ENCODE measurements around the gene PCBD1.
"Not testable (repeated sequence)": the region's sequence is repeated elsewhere in the genome, so short reads cannot be mapped to it uniquely, and the experiment has no call there.

DNA sequence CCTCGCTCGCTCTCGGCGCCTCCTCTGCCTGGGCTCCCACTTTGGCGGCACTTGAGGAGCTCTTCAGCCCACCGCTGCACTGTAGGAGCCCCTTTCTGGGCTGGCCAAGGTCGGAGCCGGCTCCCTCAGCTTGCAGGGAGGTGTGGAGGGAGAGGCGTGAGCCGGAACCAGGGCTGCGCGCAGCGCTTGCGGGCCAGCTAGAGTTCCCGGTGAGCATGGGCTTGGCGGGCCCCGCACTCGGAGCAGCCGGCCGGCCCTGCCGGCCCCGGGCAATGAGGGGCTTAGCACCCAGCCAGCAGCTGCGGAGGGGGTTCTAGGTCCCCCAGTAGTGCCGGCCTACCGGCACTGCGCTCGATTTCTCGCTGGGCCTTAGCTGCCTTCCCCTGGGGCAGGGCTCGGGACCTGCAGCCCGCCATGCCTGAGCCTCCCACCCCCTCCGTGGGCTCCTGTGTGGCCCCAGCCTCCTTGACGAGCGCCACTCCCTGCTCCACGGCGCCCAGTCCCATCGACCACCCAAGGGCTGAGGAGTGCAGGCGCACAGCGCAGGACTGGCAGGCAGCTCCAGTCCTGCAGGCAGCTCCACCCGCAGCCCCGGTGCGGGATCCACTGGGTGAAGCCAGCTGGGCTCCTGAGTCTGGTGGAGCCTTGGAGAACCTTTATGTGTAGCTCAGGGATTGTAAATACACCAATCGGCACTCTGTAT is 26.7 kb downstream of the PCBD1 start:
- TF ChIP-seq TARDBP, ELF4 (IDR thresholded peaks at IDR 0.05): not testable (repeated sequence)
- TF ChIP-seq, protein P1, sequence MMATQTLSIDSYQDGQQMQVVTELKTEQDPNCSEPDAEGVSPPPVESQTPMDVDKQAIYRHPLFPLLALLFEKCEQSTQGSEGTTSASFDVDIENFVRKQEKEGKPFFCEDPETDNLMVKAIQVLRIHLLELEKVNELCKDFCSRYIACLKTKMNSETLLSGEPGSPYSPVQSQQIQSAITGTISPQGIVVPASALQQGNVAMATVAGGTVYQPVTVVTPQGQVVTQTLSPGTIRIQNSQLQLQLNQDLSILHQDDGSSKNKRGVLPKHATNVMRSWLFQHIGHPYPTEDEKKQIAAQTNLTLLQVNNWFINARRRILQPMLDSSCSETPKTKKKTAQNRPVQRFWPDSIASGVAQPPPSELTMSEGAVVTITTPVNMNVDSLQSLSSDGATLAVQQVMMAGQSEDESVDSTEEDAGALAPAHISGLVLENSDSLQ (IDR thresholded peaks at IDR 0.05) = not testable (repeated sequence)

Data from HEK293T (cell line).